Amniotic epithelial cell (primary cell): Measurements from ENCODE around the gene MS4A4A.

Experiments used
- DNase-seq: peaks from one replicate; pipeline ENCODE4 v3.0.0-alpha.2; 2010; ENCODE audit warnings: low read depth

The MS4A4A gene

DNA sequence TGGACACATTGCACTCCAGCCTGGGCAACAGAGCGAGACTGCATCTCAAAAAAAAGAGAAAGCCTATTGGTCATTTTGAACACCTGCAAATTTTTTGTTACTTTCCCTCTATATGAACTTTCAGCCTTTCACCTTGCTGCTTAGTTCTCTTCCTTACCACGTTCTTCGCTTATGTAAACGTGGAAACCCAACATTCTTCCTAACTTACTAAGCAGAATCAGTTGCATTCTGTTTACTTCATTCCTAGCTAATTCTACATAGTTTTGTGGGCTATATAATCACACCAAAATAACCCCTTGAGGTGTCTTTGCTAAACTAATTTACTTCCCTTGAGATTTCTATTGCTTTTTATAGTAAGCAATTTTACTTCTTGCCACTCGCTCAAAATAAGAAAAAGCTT, 23.2 kb downstream of the MS4A4A start:
- no peak for DNase-seq

GRCh38 chr11:60305906-60306619, 25.6 kb downstream of the MS4A4A start:
- no peak for DNase-seq

- no peak for DNase-seq
Measured at GRCh38 chr11:60307507-60308195, 27.2 kb downstream of the MS4A4A start.

GRCh38 chr11:60310407-60310998, 30.0 kb downstream of the MS4A4A start:
- DNase-seq: no peak

GRCh38 chr11:60314635-60315321, 34.3 kb downstream of the MS4A4A start:
- DNase-seq: no peak

DNA sequence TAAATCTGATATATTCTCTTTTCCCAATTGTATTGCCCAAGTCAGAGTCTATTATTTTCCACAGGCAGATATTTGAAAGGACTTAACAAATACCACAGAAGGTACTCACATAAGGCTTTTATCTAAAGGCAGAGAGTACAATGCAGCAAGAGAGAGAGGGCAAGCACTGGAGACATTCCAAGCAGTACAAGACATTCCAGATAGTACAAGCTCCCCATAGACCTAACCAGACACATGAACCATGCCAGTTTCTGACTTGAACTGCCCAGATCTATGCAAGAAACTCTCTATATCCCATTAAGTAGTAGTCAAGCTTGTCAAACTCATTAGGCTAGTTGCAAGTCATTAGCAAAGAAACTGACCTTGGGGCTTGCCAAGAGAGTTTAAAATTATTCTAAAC, 35.4 kb downstream of the MS4A4A start:
- no peak for DNase-seq

GRCh38 chr11:60316317-60316716, 35.9 kb downstream of the MS4A4A start:
- no peak for DNase-seq

DNA sequence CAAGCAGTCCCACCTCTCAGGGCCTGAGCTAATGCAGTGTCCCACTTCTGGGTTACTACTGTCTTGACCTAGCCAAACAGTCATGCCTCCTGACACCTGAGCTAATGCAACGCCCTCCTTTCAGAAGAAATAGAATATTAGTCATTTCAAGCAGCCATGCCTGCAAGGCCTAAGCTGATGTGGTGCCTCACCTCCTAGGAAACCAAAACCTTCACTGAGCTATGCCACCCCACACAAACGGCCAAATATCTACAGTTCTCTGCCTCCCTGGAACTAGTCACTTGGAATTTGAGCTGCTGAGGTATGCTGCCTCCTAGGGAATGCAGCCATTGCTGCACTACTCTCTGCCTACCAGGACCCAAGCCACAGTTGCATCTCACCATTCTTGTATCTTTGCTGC, 38.3 kb downstream of the MS4A4A start:
- DNase-seq: no peak

GRCh38 chr11:60321051-60321450, 40.6 kb downstream of the MS4A4A start:
- DNase-seq: no peak

- DNase-seq: no peak
Measured at GRCh38 chr11:60326955-60327354, 46.5 kb downstream of the MS4A4A start, which contains the start of gene MS4A6E. MS4A6E (plus strand) TSS chr11:60327255; CDS start chr11:60334896, 7,641 bp downstream.

DNA sequence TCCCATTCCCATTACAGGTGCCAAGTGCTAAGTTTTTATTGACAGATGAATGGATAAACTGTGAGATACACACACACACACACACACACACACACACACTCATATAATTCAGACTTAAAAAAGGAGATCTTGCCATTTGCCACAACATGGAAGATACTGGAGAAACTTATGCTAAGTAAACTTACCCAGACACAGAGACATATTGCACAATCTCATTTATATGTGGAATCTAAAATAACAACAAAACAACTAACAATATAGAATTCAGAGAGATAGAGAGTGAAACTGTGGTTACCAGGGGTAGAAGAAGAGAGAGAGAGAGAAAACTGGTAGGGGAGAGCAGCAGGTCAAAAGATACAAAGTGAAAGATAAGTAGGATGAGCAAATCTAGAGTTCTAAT, 48.0 kb downstream of the MS4A4A start:
- DNase-seq: no peak

DNA sequence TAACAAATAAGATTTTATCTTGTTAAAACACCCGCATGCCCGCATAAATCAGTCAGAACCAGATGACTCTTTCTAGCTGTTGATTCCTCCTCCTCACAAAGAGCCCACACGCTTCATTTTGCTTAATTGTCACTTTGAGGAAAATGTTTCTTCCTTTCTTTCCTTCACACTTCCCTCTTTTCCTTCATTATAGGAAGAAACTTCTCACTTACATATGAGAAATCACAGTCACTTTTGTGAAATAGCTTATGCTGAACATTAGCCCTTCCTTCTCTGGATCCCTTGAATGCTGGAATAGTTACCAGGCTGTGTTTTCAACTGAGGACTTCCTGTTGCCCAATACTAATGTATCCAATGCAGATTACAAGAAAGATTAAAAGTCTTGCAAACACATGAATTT, 52.4 kb downstream of the MS4A4A start:
- no peak for DNase-seq

- DNase-seq: peak; percentile 27
Measured at GRCh38 chr11:60334005-60334620, 53.6 kb downstream of the MS4A4A start.

GRCh38 chr11:60336767-60337391, 56.4 kb downstream of the MS4A4A start:
- no peak for DNase-seq

DNA sequence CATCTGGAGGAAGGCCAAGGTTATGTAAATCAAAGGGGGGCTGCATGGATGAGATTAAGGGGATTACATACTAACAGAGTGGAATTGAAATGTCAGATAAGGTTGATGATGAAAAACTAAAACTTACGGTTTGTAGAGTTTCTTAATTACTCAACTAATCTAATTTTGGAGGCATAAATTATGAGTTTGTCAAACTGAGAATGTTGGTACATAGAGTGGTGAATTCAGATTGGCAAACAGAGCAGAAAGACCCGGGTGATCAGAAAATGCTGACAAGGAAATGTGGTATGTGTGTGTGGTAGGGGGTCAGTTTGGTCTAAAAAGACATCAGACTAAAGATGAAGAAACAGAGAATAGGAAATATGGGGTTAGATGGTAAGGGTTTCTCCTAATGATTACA, 57.6 kb downstream of the MS4A4A start:
- no peak for DNase-seq

- DNase-seq: no peak
Measured at GRCh38 chr11:60339356-60339755, 58.9 kb downstream of the MS4A4A start.

- DNase-seq: peak; percentile 3
Measured at GRCh38 chr11:60343094-60343704, 62.7 kb downstream of the MS4A4A start.

- no peak for DNase-seq
Measured at GRCh38 chr11:60344146-60344545, 63.7 kb downstream of the MS4A4A start.

- no peak for DNase-seq
Measured at GRCh38 chr11:60345489-60345888, 65.0 kb downstream of the MS4A4A start.

DNA sequence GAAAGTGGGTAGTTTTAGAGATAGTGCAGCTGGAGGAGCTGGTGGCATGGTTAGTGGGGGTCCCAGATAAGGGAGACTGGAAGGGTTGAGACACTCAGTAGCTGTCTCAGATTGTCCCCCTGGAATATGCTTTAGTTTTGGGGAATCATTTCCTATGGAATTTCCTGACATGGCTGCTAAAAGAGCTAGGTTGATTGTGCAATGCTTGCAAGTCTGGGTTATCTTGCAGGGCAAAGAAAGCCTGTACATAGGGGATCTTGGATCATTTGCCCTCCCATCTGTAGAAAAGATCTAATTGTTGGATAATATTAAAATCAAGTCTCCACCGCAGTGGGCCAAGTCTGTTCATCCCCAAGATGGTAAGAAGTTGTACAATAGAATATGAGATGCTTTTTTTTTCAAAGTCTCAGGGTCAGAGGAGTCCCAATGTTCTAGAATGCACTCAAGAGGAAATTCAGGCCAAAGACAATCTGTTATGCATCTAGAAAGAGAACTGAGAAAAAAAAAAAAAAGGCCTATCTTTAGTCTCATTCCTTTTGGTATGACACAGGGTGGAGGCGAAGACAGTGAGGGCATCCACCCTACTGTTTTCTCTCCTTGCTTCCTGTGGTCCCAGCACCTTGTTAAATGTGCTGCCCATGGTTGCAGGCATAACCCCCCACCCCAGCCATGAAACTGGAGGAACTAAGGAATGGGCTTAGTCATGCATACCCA, 66.8 kb downstream of the MS4A4A start:
- DNase-seq: no peak

GRCh38 chr11:60348116-60348515, 67.7 kb downstream of the MS4A4A start:
- DNase-seq: no peak
